Caco-2 (cell line): ENCODE results near the gene OR4C5. TPM values are rescaled to one million over a fixed set of nuclear protein-coding genes. Genes with fewer than 3 reads are reported as not detected.
"Not testable (repeated sequence)": the region's sequence is repeated elsewhere in the genome, so short reads cannot be mapped to it uniquely, and the experiment has no call there.

Experiments
- BruUV-seq: library from RNA; stranded (reverse); fragments of 400-500 nt; replicated peaks from 2 replicates; lab custom pipeline; 2021; lab: Mats Ljungman, UMichigan
- CTCF ChIA-PET: fragments of 300-600 bp; sonication (Branson Sonifier 250); formaldehyde crosslinking; loops from one replicate; lab custom pipeline; 2022; ENCODE audit warnings: antibody characterized with exemption; lab: Charles Lee
- POLR2A ChIA-PET: fragments of 300-600 bp; sonication (Branson Sonifier 250); formaldehyde crosslinking; loops from one replicate; lab custom pipeline; 2022; ENCODE audit warnings: antibody characterized with exemption; lab: Charles Lee
- DNase-seq, 2 experiments: peaks; one replicate each; pipeline versions ENCODE4 v3.0.0 to v3.0.0-alpha.2; 2020 to 2022
- H3K27me3 ChIP-seq: replicated peaks from 2 replicates; pipeline ENCODE4 v1.6.0; 2011; ENCODE audit warnings: low read length; ENCODE audit not compliant: control insufficient read depth, insufficient read depth
- H3K36me3 ChIP-seq: 2 replicates; pipeline ENCODE4 v1.5.1; 2011; ENCODE audit warnings: low read length; ENCODE audit not compliant: control insufficient read depth, insufficient read depth
- H3K4me1 ChIP-seq: fragments of 250-450 bp; sonication (Bioruptor Pico); 2 replicates; pipeline ENCODE4 v1.5.1; 2020; ENCODE audit warnings: mild to moderate bottlenecking
- H3K4me3 ChIP-seq: 2 replicates; pipeline ENCODE4 v1.5.1; 2011; ENCODE audit warnings: low read depth, mild to moderate bottlenecking, control low read depth, low read length
- H3K9me3 ChIP-seq: fragments of 250-450 bp; sonication (Bioruptor Pico); 2 replicates; pipeline ENCODE4 v1.5.1; 2020; ENCODE audit warnings: mild to moderate bottlenecking, moderate library complexity
- H3K27ac Mint-ChIP-seq: one replicate; pipeline ENCODE4 v1.8.0; 2022; ENCODE audit warnings: mixed read lengths; ENCODE audit not compliant: unreplicated experiment
- H3K27me3 Mint-ChIP-seq: one replicate; pipeline ENCODE4 v1.8.0; 2022; ENCODE audit warnings: mixed read lengths; ENCODE audit not compliant: insufficient read depth, unreplicated experiment
- H3K36me3 Mint-ChIP-seq: one replicate; pipeline ENCODE4 v1.8.0; 2022; ENCODE audit warnings: mild to moderate bottlenecking, mixed read lengths; ENCODE audit not compliant: insufficient read depth, unreplicated experiment
- H3K4me1 Mint-ChIP-seq: one replicate; pipeline ENCODE4 v1.8.0; 2022; ENCODE audit warnings: low read depth, mixed read lengths; ENCODE audit not compliant: unreplicated experiment
- H3K4me3 Mint-ChIP-seq: one replicate; pipeline ENCODE4 v1.8.0; 2022; ENCODE audit warnings: mild to moderate bottlenecking, moderate library complexity, mixed read lengths; ENCODE audit not compliant: unreplicated experiment
- H3K9me3 Mint-ChIP-seq: one replicate; pipeline ENCODE4 v1.8.0; 2022; ENCODE audit warnings: mixed read lengths; ENCODE audit not compliant: unreplicated experiment
- intact Hi-C: fragments of 100-400 bp; cut with micrococcal nuclease; formaldehyde crosslinking; loops from one replicate; pipeline ENCODE4 v1.10.0; 2022; ENCODE audit not compliant: unreplicated experiment
- total RNA-seq: library from RNA; stranded (reverse); gene quantifications from 2 replicates; pipeline ENCODE4 v1.2.3, GENCODE V29; 2022
- TF ChIP-seq, protein P1 (sequence below), 2 experiments: fragments of 200-600 bp in 1 of 2; IDR thresholded peaks; 1 replicate in 1 of 2; 2 replicates in 1 of 2; pipeline versions ENCODE4 v1.5.1 to v1.8.0; 2011 to 2022; ENCODE audit warnings: antibody characterized with exemption in 1 of 2, control low read depth in 1 of 2, inconsistent platforms in 1 of 2, low read depth in 1 of 2, low read length in 1 of 2, mild to moderate bottlenecking in 1 of 2, moderate library complexity in 1 of 2; ENCODE audit not compliant: insufficient read depth in 1 of 2, severe bottlenecking in 1 of 2, unreplicated experiment in 1 of 2

The OR4C5 gene
- total RNA-seq, 1 experiment from 2014 or later = not detected

DNA sequence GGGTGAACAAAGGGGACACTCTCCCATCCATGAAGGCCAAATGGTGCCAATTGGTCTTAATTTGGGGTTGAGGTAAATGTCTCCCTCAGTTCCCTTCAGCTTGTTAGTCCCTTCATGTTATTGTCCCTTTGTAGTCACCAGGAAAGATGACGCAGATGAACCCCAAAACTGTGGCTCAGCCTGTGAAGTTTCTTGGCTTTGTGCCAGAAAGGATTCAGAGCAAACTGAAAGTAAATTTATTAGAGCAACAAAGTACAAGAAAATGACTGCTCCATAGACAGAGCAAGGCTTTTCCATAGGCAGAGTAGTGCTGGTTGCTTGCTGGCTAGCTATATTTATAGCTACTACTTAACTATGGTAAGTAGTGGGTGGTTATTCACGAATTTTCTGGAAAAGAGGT lies 24.8 kb downstream of the OR4C5 start:
- ChIA-PET CTCF (no interaction called here), POLR2A (no interaction called here)
- H3K9me3 ChIP-seq = no peaks in the 10 kb centered on the region
- BruUV-seq = no TSS peak
- H3K27me3 ChIP-seq = no peaks in the 10 kb centered on the region
- DNase-seq = no peak
- no peaks in the 10 kb centered on the region for H3K27me3 Mint-ChIP-seq
- H3K4me1 ChIP-seq = no peaks in the 10 kb centered on the region
- no peaks in the 10 kb centered on the region for H3K36me3 Mint-ChIP-seq
- intact Hi-C loops = no loop called here
- no peaks in the 10 kb centered on the region for H3K9me3 Mint-ChIP-seq
- TF ChIP-seq, protein P1, sequence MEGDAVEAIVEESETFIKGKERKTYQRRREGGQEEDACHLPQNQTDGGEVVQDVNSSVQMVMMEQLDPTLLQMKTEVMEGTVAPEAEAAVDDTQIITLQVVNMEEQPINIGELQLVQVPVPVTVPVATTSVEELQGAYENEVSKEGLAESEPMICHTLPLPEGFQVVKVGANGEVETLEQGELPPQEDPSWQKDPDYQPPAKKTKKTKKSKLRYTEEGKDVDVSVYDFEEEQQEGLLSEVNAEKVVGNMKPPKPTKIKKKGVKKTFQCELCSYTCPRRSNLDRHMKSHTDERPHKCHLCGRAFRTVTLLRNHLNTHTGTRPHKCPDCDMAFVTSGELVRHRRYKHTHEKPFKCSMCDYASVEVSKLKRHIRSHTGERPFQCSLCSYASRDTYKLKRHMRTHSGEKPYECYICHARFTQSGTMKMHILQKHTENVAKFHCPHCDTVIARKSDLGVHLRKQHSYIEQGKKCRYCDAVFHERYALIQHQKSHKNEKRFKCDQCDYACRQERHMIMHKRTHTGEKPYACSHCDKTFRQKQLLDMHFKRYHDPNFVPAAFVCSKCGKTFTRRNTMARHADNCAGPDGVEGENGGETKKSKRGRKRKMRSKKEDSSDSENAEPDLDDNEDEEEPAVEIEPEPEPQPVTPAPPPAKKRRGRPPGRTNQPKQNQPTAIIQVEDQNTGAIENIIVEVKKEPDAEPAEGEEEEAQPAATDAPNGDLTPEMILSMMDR (IDR thresholded peaks at IDR 0.05; ENCODE audit: insufficient read depth in 1 of 2, low read depth in 1 of 2, low read length in 1 of 2, severe bottlenecking in 1 of 2, unreplicated experiment in 1 of 2) = no peak
- H3K27ac Mint-ChIP-seq = no peak overlapping the region
- H3K4me3 ChIP-seq = no peak overlapping the region
- H3K4me3 Mint-ChIP-seq = no peak overlapping the region
- no peaks in the 10 kb centered on the region for H3K4me1 Mint-ChIP-seq
- H3K36me3 ChIP-seq = no peaks in the 10 kb centered on the region

DNA sequence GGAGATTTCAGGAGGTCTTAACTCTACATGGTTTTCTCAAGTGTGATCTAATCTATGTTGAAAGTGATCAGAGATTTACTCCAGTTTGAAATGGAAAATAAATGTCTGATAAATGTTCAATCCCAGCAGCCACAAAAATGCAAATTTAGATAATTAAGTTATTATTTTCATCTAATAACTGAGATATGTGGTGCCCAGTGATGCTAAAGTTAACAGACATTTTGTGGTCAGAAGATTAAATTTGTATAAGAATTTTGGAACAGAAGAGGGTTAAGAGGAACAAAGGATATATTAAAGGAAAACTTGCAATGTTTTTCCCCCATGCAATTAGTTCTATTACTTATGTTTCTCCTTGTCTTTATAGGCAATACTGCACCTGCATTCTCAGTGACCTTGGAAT lies 41.6 kb downstream of the OR4C5 start, which contains the start of gene OR4C3:
Gene OR4C3 (plus strand): TSS at position 301 of the 400 bp plus-strand sequence. CDS start 102 bp downstream, outside the sequence.
- H3K36me3 Mint-ChIP-seq, H3K9me3 ChIP-seq, intact Hi-C loops, H3K36me3 ChIP-seq, H3K27ac Mint-ChIP-seq, H3K27me3 Mint-ChIP-seq, CTCF ChIA-PET, H3K27me3 ChIP-seq, H3K4me3 ChIP-seq, H3K9me3 Mint-ChIP-seq, DNase-seq, BruUV-seq, POLR2A ChIA-PET, H3K4me3 Mint-ChIP-seq, H3K4me1 Mint-ChIP-seq, H3K4me1 ChIP-seq: not testable (repeated sequence)

DNA sequence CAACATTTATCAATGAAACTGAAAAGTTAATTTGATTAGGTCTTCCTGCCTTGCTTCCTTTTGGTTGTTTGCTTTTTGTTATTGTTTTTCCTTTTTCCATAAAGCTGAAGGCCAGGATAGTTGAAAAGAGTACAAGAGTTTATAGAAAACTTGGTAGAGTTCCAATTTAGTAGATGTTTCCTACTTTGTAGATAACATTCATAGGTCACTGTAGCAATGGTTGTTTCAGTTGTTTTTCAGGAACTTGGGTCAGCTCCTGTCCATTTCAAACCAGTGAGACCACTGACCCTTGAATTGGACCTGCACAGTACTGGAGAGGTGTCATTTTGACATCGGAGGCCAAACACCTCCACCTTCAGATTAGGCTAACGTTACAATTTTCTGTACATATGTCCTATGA lies 46.5 kb downstream of the OR4C5 start:
- intact Hi-C loops, H3K36me3 ChIP-seq, H3K36me3 Mint-ChIP-seq, H3K4me3 ChIP-seq, H3K9me3 Mint-ChIP-seq, DNase-seq, H3K27ac Mint-ChIP-seq, CTCF ChIA-PET, POLR2A ChIA-PET, H3K4me1 Mint-ChIP-seq, H3K9me3 ChIP-seq, H3K4me1 ChIP-seq, H3K4me3 Mint-ChIP-seq, BruUV-seq, H3K27me3 ChIP-seq: not testable (repeated sequence)
- H3K27me3 Mint-ChIP-seq = peaks cover 12% of the 10 kb centered on the region

Other genes starting within 250 kb of the OR4C5 start
- gene OR4B1, start 149.7 kb downstream of the OR4C5 start, total RNA-seq = not detected in 2 replicates
- not detected in 2 replicates for gene OR4X2, start 121.4 kb downstream of the OR4C5 start, total RNA-seq
- not detected in 2 replicates for gene OR4X1, start 102.6 kb downstream of the OR4C5 start, total RNA-seq
- gene OR4S1, start 60.2 kb downstream of the OR4C5 start, total RNA-seq = not detected in 2 replicates
- gene OR4C3, start 41.5 kb downstream of the OR4C5 start, total RNA-seq = not detected in 2 replicates
- not detected in 2 replicates for gene OR4A47, start 122.3 kb upstream of the OR4C5 start, total RNA-seq